Bronchial epithelial cell (primary cell): ENCODE data around the gene PPP1R13L. TPM values are rescaled to one million over a fixed set of nuclear protein-coding genes. Genes with fewer than 3 reads are reported as not detected.

Experiments used
- DNase-seq: peaks from one replicate; pipeline ENCODE4 v3.0.0-alpha.2; 2010; ENCODE audit warnings: low read depth
- FAIRE-seq: peaks from 2 replicates; lab custom pipeline; 2011; peaks lifted over from hg19 to GRCh38; lab: Jason Lieb, UNC
- H3K27me3 ChIP-seq: 2 replicates; pipeline ENCODE4 v1.5.1; 2011; ENCODE audit warnings: low read length; ENCODE audit not compliant: control insufficient read depth, insufficient read depth
- H3K36me3 ChIP-seq: 2 replicates; pipeline ENCODE4 v1.5.1; 2011; ENCODE audit warnings: low read length; ENCODE audit not compliant: control insufficient read depth, insufficient read depth
- H3K4me3 ChIP-seq: 2 replicates; pipeline ENCODE4 v1.5.1; 2011; ENCODE audit warnings: mild to moderate bottlenecking, low read depth, low read length, control low read depth
- total RNA-seq: library from RNA; depleted of rRNA; stranded (reverse); fragments of >200 nt; gene quantifications from 2 replicates; pipeline ENCODE4 v1.2.1, GENCODE V29; 2014
- TF ChIP-seq, protein P1 (sequence below): IDR thresholded peaks from 2 replicates; pipeline ENCODE4 v1.5.1; 2011; ENCODE audit warnings: mild to moderate bottlenecking, moderate library complexity, low read length, control low read depth, inconsistent platforms; ENCODE audit not compliant: insufficient read depth, severe bottlenecking

The PPP1R13L gene
- total RNA-seq, 1 donor from 2014 or later: 16.6 TPM

DNA sequence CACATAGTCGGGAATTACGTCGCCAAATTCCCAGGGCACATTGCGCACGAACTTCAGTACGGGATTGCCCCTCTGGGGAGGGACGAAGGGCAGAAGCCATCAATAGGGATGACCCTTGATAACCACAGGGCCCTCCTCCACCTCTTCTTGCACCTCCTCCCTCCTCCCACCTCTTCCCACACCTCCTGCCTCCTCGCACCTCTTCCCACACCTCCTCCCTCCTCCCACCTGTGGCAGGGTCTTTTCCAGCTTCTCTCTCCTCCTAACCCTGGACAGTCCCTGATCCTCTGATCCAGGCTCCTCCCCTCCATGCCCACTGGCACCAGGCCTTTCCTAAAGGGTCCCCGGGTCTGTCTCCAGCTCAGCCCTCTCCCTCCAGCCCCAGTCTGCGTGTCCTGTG is 15.5 kb upstream of the PPP1R13L start:
- Histone ChIP-seq H3K27me3 (no peaks in the 10 kb centered on the region), H3K4me3 (no peak overlapping the region), H3K36me3 (peaks cover 19% of the 10 kb centered on the region)
- DNase-seq (no peak), FAIRE-seq (no peak)
- TF ChIP-seq, protein P1, sequence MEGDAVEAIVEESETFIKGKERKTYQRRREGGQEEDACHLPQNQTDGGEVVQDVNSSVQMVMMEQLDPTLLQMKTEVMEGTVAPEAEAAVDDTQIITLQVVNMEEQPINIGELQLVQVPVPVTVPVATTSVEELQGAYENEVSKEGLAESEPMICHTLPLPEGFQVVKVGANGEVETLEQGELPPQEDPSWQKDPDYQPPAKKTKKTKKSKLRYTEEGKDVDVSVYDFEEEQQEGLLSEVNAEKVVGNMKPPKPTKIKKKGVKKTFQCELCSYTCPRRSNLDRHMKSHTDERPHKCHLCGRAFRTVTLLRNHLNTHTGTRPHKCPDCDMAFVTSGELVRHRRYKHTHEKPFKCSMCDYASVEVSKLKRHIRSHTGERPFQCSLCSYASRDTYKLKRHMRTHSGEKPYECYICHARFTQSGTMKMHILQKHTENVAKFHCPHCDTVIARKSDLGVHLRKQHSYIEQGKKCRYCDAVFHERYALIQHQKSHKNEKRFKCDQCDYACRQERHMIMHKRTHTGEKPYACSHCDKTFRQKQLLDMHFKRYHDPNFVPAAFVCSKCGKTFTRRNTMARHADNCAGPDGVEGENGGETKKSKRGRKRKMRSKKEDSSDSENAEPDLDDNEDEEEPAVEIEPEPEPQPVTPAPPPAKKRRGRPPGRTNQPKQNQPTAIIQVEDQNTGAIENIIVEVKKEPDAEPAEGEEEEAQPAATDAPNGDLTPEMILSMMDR: no peak

DNA sequence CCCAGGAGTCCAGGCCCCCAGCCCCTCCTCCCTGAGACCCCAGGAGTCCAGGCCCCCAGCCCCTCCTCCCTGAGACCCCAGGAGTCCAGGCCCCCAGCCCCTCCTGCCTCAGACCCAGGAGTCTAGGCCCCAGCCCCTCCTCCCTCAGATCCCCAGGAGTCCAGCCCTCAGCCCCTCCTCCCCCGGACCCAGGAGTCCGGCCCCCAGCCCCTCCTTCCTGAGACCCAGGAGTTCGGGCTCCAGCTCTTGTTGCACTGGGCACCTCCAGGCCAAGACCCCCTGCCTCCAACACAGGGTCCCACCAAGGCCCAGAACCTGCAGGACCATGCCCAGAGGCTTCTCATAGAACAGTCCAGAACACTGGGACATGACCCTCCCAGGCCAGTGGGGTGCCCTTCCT is 15.0 kb upstream of the PPP1R13L start:
- Histone ChIP-seq H3K36me3 (peaks cover 19% of the 10 kb centered on the region), H3K4me3 (no peak overlapping the region), H3K27me3 (no peaks in the 10 kb centered on the region)
- FAIRE-seq: no peak
- no peak for DNase-seq
- TF ChIP-seq, protein P1: no peak

DNA sequence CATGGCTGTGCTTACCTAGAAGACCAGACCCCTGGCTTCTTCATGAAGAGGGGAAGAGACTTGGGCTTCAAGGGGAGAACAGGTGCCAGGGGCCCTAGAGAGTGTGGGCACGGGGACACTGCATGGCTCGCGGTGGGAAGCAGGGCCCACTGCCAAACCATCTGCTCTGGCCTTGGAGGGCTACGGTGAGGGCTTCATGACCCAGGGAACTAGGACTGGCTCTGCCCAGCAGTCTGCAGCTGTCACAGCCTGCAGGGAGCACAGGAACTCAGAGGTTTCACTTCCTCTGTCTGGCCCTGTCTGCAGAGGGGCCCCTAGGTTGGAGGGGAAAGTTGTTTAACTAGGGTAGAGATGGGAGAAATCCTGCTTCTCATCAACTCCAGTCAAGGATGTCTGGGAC is 14.5 kb upstream of the PPP1R13L start:
- no peak for DNase-seq
- TF ChIP-seq, protein P1: no peak
- Histone ChIP-seq H3K27me3 (no peaks in the 10 kb centered on the region), H3K36me3 (peaks cover 19% of the 10 kb centered on the region), H3K4me3 (no peak overlapping the region)
- FAIRE-seq: no peak

DNA sequence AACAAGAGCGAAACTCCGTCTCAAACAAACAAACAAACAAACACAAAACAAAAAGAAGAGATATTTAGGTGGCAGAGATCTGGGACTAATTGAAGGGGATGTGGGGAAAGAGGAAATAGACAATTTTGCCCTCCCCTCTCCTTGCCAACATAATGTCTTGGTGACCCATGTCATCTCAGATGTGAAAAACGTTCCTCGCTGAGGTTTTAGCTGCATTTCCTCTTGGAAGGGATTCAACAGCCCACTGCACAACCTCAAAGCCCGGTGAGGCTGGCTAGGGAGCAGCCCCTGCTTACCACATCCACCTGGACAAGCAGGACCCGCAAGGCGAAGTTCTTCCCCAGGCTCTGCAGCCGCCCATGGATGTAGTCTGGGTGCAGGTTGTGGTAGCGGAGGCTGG is 13.9 kb upstream of the PPP1R13L start:
- TF ChIP-seq, protein P1: no peak
- FAIRE-seq (no peak), DNase-seq (no peak)
- Histone ChIP-seq H3K4me3 (no peak overlapping the region), H3K27me3 (no peaks in the 10 kb centered on the region), H3K36me3 (peaks cover 21% of the 10 kb centered on the region)

DNA sequence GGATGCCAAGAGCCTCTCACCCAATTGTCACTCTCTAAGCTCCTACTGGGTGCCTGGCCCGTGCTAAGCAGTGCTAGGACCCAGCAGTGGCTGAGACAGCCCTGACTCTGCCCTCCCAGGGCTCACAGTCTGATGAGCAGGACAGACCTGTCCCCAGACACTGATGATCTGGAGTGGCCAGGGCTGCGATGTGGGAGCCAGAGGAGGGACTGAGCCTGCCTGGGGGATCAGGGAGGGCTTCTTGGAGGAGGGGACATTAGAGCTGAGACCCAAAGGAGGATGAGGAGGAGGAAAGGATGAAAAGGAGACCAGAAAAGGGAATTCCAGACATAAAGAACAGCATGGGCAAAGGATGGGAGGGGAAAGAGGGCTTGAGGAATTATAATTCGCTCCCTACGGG is 12.3 kb upstream of the PPP1R13L start:
- no peak for FAIRE-seq
- H3K36me3 ChIP-seq: peaks cover 24% of the 10 kb centered on the region
- TF ChIP-seq, protein P1: no peak

GRCh38 chr19:45414468-45414867 is 9.6 kb upstream of the PPP1R13L start:
- no peak for DNase-seq
- Histone ChIP-seq H3K36me3 (peaks cover 17% of the 10 kb centered on the region), H3K4me3 (no peak overlapping the region), H3K27me3 (no peaks in the 10 kb centered on the region)
- TF ChIP-seq, protein P1: no peak
- FAIRE-seq: no peak

More for the DNA sequence above, 12.3 kb upstream of the PPP1R13L start:
- no peak for DNase-seq
- no peak overlapping the region for H3K4me3 ChIP-seq
- no peaks in the 10 kb centered on the region for H3K27me3 ChIP-seq
